ENCODE measurements around the gene LPP. TPM values are rescaled to one million over a fixed set of nuclear protein-coding genes. Genes with fewer than 3 reads are reported as not detected.

Gene LPP
- total and polyA plus RNA-seq, 2 of the 4 experiments (the other 2 are of a cell fraction), result 16.0 to 130 TPM

- TF ChIP-seq FOS (IDR thresholded peaks at IDR 0.05; ENCODE audit: low read depth, low read length), result no peak
- TF ChIP-seq POLR2A (IDR thresholded peaks at IDR 0.05; ENCODE audit: low read depth, low read length), result no peak
- no peak for TF ChIP-seq MAFK (IDR thresholded peaks at IDR 0.05; ENCODE audit: low read depth, low read length)
- TF ChIP-seq RFX5 (IDR thresholded peaks at IDR 0.05; ENCODE audit: low read depth, low read length), result no peak
- no peak for TF ChIP-seq CHD1 (IDR thresholded peaks at IDR 0.05; ENCODE audit: low read depth, low read length)
- TF ChIP-seq, protein P1, sequence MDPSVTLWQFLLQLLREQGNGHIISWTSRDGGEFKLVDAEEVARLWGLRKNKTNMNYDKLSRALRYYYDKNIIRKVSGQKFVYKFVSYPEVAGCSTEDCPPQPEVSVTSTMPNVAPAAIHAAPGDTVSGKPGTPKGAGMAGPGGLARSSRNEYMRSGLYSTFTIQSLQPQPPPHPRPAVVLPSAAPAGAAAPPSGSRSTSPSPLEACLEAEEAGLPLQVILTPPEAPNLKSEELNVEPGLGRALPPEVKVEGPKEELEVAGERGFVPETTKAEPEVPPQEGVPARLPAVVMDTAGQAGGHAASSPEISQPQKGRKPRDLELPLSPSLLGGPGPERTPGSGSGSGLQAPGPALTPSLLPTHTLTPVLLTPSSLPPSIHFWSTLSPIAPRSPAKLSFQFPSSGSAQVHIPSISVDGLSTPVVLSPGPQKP (IDR thresholded peaks at IDR 0.05; ENCODE audit: borderline replicate concordance, low read depth, low read length), result no peak
- no peak for TF ChIP-seq CEBPB (IDR thresholded peaks at IDR 0.05; ENCODE audit: low read depth, low read length)
- TF ChIP-seq NFE2L2 (IDR thresholded peaks at IDR 0.05; ENCODE audit: low read depth, low read length), result no peak
- no peak overlapping the region for H4K5ac ChIP-seq (ENCODE audit: low read depth, low read length)
- no peak overlapping the region for H2BK5ac ChIP-seq (ENCODE audit: low read depth, low read length, poor library complexity, severe bottlenecking)
- H2BK20ac ChIP-seq (ENCODE audit: low read depth, low read length), result no peak overlapping the region
- DNase-seq, result peak; percentile 72
- H3K23ac ChIP-seq (ENCODE audit: low read depth, low read length), result no peak overlapping the region
- H3K56ac ChIP-seq (ENCODE audit: extremely low read depth, insufficient read depth, low read length), result no peak overlapping the region
- H3K9ac ChIP-seq (ENCODE audit: low read depth, low read length), result no peak overlapping the region
- H4K20me1 ChIP-seq (ENCODE audit: insufficient read depth, low read length), result peaks cover 14% of the 10 kb centered on the region; the same call in 1 of the 2 replicates
- intact Hi-C loops (cut with micrococcal nuclease) (no loop called here), in situ Hi-C loops (cut with MboI; ENCODE audit: low sequenced_read_pairs) (loop anchor here (25.0 kb wide), 1 partner anchor 1023 kb away; the partner anchor contains the start of gene BCL6), dilution Hi-C loops (cut with HindIII; ENCODE audit: low sequenced_read_pairs, unreplicated experiment) (no loop called here)
- CTCF ChIA-PET, result no interaction called here
- no peak overlapping the region for H2AK9ac ChIP-seq (replicated peaks; ENCODE audit: low read depth, low read length, poor library complexity)
- BruUV-seq (replicated peaks), result no TSS peak
- H3K9me3 ChIP-seq (ENCODE audit: control insufficient read depth, insufficient read depth, low read length), result no peaks in the 10 kb centered on the region
- peaks cover 8% of the 10 kb centered on the region; the same call in 1 of the 2 replicates for H3K9me1 ChIP-seq (ENCODE audit: insufficient read depth, low read length)
- no peak overlapping the region for H3K4ac ChIP-seq (ENCODE audit: low read depth, low read length)
- no peak overlapping the region for H3K14ac ChIP-seq (replicated peaks; ENCODE audit: low read depth, low read length)
- H3K27me3 ChIP-seq (ENCODE audit: control insufficient read depth, insufficient read depth, low read length), result no peaks in the 10 kb centered on the region
- no peak overlapping the region for H3K27ac ChIP-seq (ENCODE audit: insufficient read depth, low read length)
- H3K4me3 ChIP-seq (ENCODE audit: insufficient read depth, low read depth, low read length), result no peak overlapping the region
- no peak overlapping the region for H4K8ac ChIP-seq (ENCODE audit: low read depth in 2 of 2, low read length in 2 of 2)
- H3K18ac ChIP-seq (ENCODE audit: low read depth, low read length), result no peak overlapping the region
- WGBS, 2 experiments (ENCODE audit: extremely low coverage in 2 of 2, insufficient read length in 1 of 2), result no CpG with 5 or more reads among the region's 3 CpGs
- H4K91ac ChIP-seq (ENCODE audit: insufficient read depth, low read depth, low read length), result no peak overlapping the region
- no peak overlapping the region for H2AFZ ChIP-seq (replicated peaks; ENCODE audit: low read length, poor library complexity)
- ATAC-seq (ENCODE audit: low read depth), result peak; percentile 37
- H2AK5ac ChIP-seq (ENCODE audit: low read depth, low read length), result no peak overlapping the region
- peaks cover 2% of the 10 kb centered on the region; the same call in 1 of the 2 replicates for H3K4me1 ChIP-seq (ENCODE audit: control insufficient read depth, insufficient read depth, low read length)
- H2BK15ac ChIP-seq (ENCODE audit: low read depth, low read length), result no peak overlapping the region
- H3K79me1 ChIP-seq (ENCODE audit: low read depth in 1 of 2, low read length in 2 of 2), result peaks cover 40 to 65% of the 10 kb centered on the region in 2 experiments
- H2BK120ac ChIP-seq (ENCODE audit: low read depth, low read length), result no peak overlapping the region
- peaks cover 5% of the 10 kb centered on the region; the same call in 1 of the 2 replicates for H3K36me3 ChIP-seq (ENCODE audit: control insufficient read depth, insufficient read depth, low read length)
- POLR2A ChIA-PET (ENCODE audit: unreplicated experiment), result no interaction called here
- H3K4me2 ChIP-seq (ENCODE audit: low read depth, low read length), result no peak overlapping the region
These were observed 606.5 kb downstream of the LPP start for GRCh38 chr3:188760408-188760807.
